ENCODE measurements around the gene WSB1. TPM values are rescaled to one million over a fixed set of nuclear protein-coding genes. Genes with fewer than 3 reads are reported as not detected.

WSB1 gene
- total and polyA plus RNA-seq, 2 donors (not counting 1 experiment from before 2014, with no cell fraction given): 123 to 217 TPM

GRCh38 chr17:27282054-27282551, 11.8 kb upstream of the WSB1 start:
- Histone ChIP-seq H3K4me3 (ENCODE audit: control extremely low read depth in 1 of 5, extremely low read depth in 1 of 5, insufficient read depth in 1 of 5, low read depth in 2 of 5, low read length in 4 of 5) (peak overlapping the region in 2 of 5 experiments; percentile 0 to 42), H3K4me1 (ENCODE audit: control insufficient read depth in 2 of 2, insufficient read depth in 2 of 2, low read length in 2 of 2) (peaks cover 60 to 62% of the 10 kb centered on the region in 2 donors), H3K27me3 (replicated peaks in 1 of 4; ENCODE audit: control extremely low read depth in 1 of 4, control insufficient read depth in 3 of 4, insufficient read depth in 4 of 4, low read length in 3 of 4) (no peaks in the 10 kb centered on the region), H3K79me2 (ENCODE audit: control insufficient read depth, insufficient read depth, low read length) (no peaks in the 10 kb centered on the region), H3K27ac (ENCODE audit: low read length in 2 of 2) (peak overlapping the region; percentile 80 to 86), H3K9ac (ENCODE audit: low read length) (peak overlapping the region; percentile 28), H3K36me3 (replicated peaks in 1 of 2; ENCODE audit: control extremely low read depth in 1 of 2, control insufficient read depth in 1 of 2, extremely low read depth in 1 of 2, insufficient read depth in 2 of 2, low read length in 1 of 2) (no peaks in the 10 kb centered on the region), H3K4me2 (replicated peaks; ENCODE audit: low read depth, low read length, poor library complexity, severe bottlenecking) (peak overlapping the region; percentile 67), H2AFZ (ENCODE audit: insufficient read depth, low read depth, low read length, poor library complexity, severe bottlenecking) (peak overlapping the region; percentile 71), H4K20me1 (ENCODE audit: control insufficient read depth, insufficient read depth, low read length, poor library complexity, severe bottlenecking) (no peaks in the 10 kb centered on the region), H3K9me3 (ENCODE audit: control extremely low read depth in 1 of 3, control insufficient read depth in 2 of 3, insufficient read depth in 1 of 3, low read length in 2 of 3) (no peaks in the 10 kb centered on the region)
- peak; percentile 68 for DNase-seq
- peak; percentile 78 for ATAC-seq (ENCODE audit: low read depth)
- Mint-ChIP-seq H3K9me3 (ENCODE audit: insufficient read depth) (no peaks in the 10 kb centered on the region), H3K4me3 (peak overlapping the region; percentile 66), H3K27ac (peak overlapping the region; percentile 89), H3K4me1 (peaks cover 57% of the 10 kb centered on the region), H3K27me3 (no peaks in the 10 kb centered on the region)
- TF ChIP-seq EZH2 (IDR thresholded peaks at IDR 0.05; ENCODE audit: borderline replicate concordance, insufficient read depth, low read depth, low read length, poor library complexity, severe bottlenecking): no peak
- TF ChIP-seq CTCF (IDR thresholded peaks at IDR 0.05): no peak
- ChIA-PET CTCF (interaction anchor here (0.6 to 5.7 kb wide), 6 partner anchors 12 to 64 kb away, joined by 3 to 20 read pairs (median 4); partner anchors contain the start of gene WSB1), POLR2A (interaction anchor here (1.0 to 3.1 kb wide), 2 partner anchors 12 to 51 kb away, joined by 3 to 24 read pairs; partner anchors contain the start of gene WSB1)
- WGBS (ENCODE audit: insufficient coverage): no CpG with 5 or more reads among the region's 1 CpG
- intact Hi-C loops (cut with micrococcal nuclease): loop anchor here (1.0 kb wide), 1 partner anchor 12 kb away; the partner anchor contains the start of gene WSB1

GRCh38 chr17:27283060-27283459, 10.9 kb upstream of the WSB1 start:
- peak; percentile 68 for DNase-seq
- peak overlapping the region in 3 of 5 experiments; percentile 17 to 42 (median 27) for H3K4me3 ChIP-seq (ENCODE audit: control extremely low read depth in 1 of 5, extremely low read depth in 1 of 5, insufficient read depth in 1 of 5, low read depth in 2 of 5, low read length in 4 of 5)
- peaks cover 60 to 62% of the 10 kb centered on the region in 2 donors for H3K4me1 ChIP-seq (ENCODE audit: control insufficient read depth in 2 of 2, insufficient read depth in 2 of 2, low read length in 2 of 2)
- Mint-ChIP-seq H3K4me3 (peak overlapping the region; percentile 48), H3K27ac (peak overlapping the region; percentile 38), H3K9me3 (ENCODE audit: insufficient read depth) (no peaks in the 10 kb centered on the region), H3K27me3 (no peaks in the 10 kb centered on the region), H3K4me1 (peaks cover 57% of the 10 kb centered on the region)
- H3K9ac ChIP-seq (ENCODE audit: low read length): peak overlapping the region; percentile 46
- H4K20me1 ChIP-seq (ENCODE audit: control insufficient read depth, insufficient read depth, low read length, poor library complexity, severe bottlenecking): no peaks in the 10 kb centered on the region
- peak overlapping the region; percentile 18 for H2AFZ ChIP-seq (ENCODE audit: insufficient read depth, low read depth, low read length, poor library complexity, severe bottlenecking)
- H3K4me2 ChIP-seq (replicated peaks; ENCODE audit: low read depth, low read length, poor library complexity, severe bottlenecking): peak overlapping the region; percentile 67
- H3K36me3 ChIP-seq (replicated peaks in 1 of 2; ENCODE audit: control extremely low read depth in 1 of 2, control insufficient read depth in 1 of 2, extremely low read depth in 1 of 2, insufficient read depth in 2 of 2, low read length in 1 of 2): no peaks in the 10 kb centered on the region
- no peaks in the 10 kb centered on the region for H3K79me2 ChIP-seq (ENCODE audit: control insufficient read depth, insufficient read depth, low read length)
- TF ChIP-seq CTCF (IDR thresholded peaks at IDR 0.05) (no peak), EZH2 (IDR thresholded peaks at IDR 0.05; ENCODE audit: borderline replicate concordance, insufficient read depth, low read depth, low read length, poor library complexity, severe bottlenecking) (no peak)
- intact Hi-C loops (cut with micrococcal nuclease): no loop called here
- no peaks in the 10 kb centered on the region for H3K27me3 ChIP-seq (replicated peaks in 1 of 4; ENCODE audit: control extremely low read depth in 1 of 4, control insufficient read depth in 3 of 4, insufficient read depth in 4 of 4, low read length in 3 of 4)
- no peaks in the 10 kb centered on the region for H3K9me3 ChIP-seq (ENCODE audit: control extremely low read depth in 1 of 3, control insufficient read depth in 2 of 3, insufficient read depth in 1 of 3, low read length in 2 of 3)
- peak; percentile 59 for ATAC-seq (ENCODE audit: low read depth)
- CTCF ChIA-PET: interaction anchor here (1.0 to 5.7 kb wide), 8 partner anchors 10 to 64 kb away, joined by 3 to 20 read pairs (median 3); no protein-coding TSS in a partner anchor
- POLR2A ChIA-PET: interaction anchor here (1.0 to 3.1 kb wide), 2 partner anchors 11 to 50 kb away, joined by 3 to 24 read pairs; partner anchors contain the start of gene WSB1
- H3K27ac ChIP-seq (ENCODE audit: low read length in 2 of 2): peak overlapping the region; percentile 80 to 83

Data from B cell (primary cell).